Stomach (tissue), 4 donors: ENCODE data around the gene OR13C8.

Experiments used
- EP300 ChIP-seq: sonication (generic); formaldehyde crosslinking; IDR thresholded peaks from one replicate; pipeline ENCODE4 v1.6.1; 2017; ENCODE audit warnings: antibody characterized with exemption
- POLR2A ChIP-seq, 4 donors: fragments of 450-650 bp; IDR thresholded peaks; one replicate each; pipeline ENCODE4 v1.6.1; 2016; ENCODE audit warnings: antibody characterized with exemption in 4 of 4, control low read depth in 2 of 4, mild to moderate bottlenecking in 1 of 4, moderate library complexity in 1 of 4
- POLR2AphosphoS5 ChIP-seq, 3 donors: sonication (generic); formaldehyde crosslinking; IDR thresholded peaks; one replicate each; pipeline ENCODE4 v1.6.1; 2016; ENCODE audit warnings: antibody characterized with exemption in 3 of 3
- TF ChIP-seq, protein P1 (sequence below), 7 experiments: fragments of 450-650 bp in 4 of 7; fragments of 200-600 bp in 3 of 7; sonication (generic) in 3 of 7; IDR thresholded peaks; one replicate each; pipeline ENCODE4 v1.5.1; 2016 to 2019; ENCODE audit warnings: antibody characterized with exemption in 7 of 7, control low read depth in 2 of 7, mild to moderate bottlenecking in 1 of 7

DNA sequence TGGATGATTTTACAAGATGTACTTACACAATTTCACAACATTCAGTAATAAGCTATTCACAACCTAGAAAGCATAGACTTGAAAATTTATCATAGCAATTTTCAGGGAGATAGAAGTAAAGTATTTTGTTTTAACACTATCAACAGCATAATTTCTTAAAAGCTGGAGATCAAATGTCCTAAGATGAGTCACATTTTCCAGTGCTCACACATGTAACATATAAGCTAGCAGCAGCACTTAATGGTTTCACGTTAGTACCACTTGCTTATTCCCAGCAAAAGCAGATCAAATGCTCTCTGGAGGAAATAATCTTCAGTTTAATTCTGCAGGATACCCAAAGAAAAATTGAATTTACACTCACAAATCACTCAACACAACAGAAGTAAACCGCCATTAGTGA is 6.5 kb downstream of the OR13C8 start:
- TF ChIP-seq, protein P1, sequence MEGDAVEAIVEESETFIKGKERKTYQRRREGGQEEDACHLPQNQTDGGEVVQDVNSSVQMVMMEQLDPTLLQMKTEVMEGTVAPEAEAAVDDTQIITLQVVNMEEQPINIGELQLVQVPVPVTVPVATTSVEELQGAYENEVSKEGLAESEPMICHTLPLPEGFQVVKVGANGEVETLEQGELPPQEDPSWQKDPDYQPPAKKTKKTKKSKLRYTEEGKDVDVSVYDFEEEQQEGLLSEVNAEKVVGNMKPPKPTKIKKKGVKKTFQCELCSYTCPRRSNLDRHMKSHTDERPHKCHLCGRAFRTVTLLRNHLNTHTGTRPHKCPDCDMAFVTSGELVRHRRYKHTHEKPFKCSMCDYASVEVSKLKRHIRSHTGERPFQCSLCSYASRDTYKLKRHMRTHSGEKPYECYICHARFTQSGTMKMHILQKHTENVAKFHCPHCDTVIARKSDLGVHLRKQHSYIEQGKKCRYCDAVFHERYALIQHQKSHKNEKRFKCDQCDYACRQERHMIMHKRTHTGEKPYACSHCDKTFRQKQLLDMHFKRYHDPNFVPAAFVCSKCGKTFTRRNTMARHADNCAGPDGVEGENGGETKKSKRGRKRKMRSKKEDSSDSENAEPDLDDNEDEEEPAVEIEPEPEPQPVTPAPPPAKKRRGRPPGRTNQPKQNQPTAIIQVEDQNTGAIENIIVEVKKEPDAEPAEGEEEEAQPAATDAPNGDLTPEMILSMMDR (IDR thresholded peaks at IDR 0.05), result no peak
- TF ChIP-seq POLR2AphosphoS5 (IDR thresholded peaks at IDR 0.05) (no peak), POLR2A (IDR thresholded peaks at IDR 0.05) (no peak), EP300 (no peak)
